IMR-90 (cell line): ENCODE results near the gene ZNF207. TPM values are rescaled to one million over a fixed set of nuclear protein-coding genes. Genes with fewer than 3 reads are reported as not detected.

Experiments used
- ATAC-seq: fragments of 200-7000 bp; cut with Tn5 transposase; 2 replicates; pipeline ENCODE4 v1.9.1; 2020; ENCODE audit warnings: low read depth, mild to moderate bottlenecking, moderate library complexity
- BruUV-seq: library from RNA; stranded (reverse); fragments of 400-500 nt; replicated peaks from 2 replicates; lab custom pipeline; 2021; lab: Mats Ljungman, UMichigan
- CTCF ChIA-PET: fragments of 300-600 bp; formaldehyde crosslinking; extraction: SDS; loops from one replicate; lab custom pipeline; 2021; ENCODE audit warnings: antibody characterized with exemption; lab: Yijun Ruan, JAX
- POLR2A ChIA-PET: fragments of 300-600 bp; sonication (Branson Sonifier 250); formaldehyde crosslinking; loops from one replicate; lab custom pipeline; 2022; ENCODE audit warnings: antibody characterized with exemption; ENCODE audit not compliant: unreplicated experiment; lab: Charles Lee
- DNase-seq: peaks from one replicate; pipeline ENCODE4 v3.0.0; 2013
- H2AFZ ChIP-seq: replicated peaks from 2 replicates; pipeline ENCODE3; 2013; ENCODE audit warnings: low read length, mild to moderate bottlenecking; ENCODE audit not compliant: poor library complexity
- H2AK5ac ChIP-seq: 2 replicates; pipeline ENCODE4 v1.6.1; 2013; ENCODE audit warnings: low read depth, low read length, inconsistent platforms
- H2AK9ac ChIP-seq: replicated peaks from 2 replicates; pipeline ENCODE3; 2013; ENCODE audit warnings: mild to moderate bottlenecking, low read depth, low read length, moderate library complexity; ENCODE audit not compliant: poor library complexity
- H2BK120ac ChIP-seq: 2 replicates; pipeline ENCODE4 v1.6.1; 2013; ENCODE audit warnings: low read depth, low read length, inconsistent platforms
- H2BK15ac ChIP-seq: 3 replicates; pipeline ENCODE4 v1.6.1; 2013; ENCODE audit warnings: low read depth, low read length, inconsistent platforms
- H2BK20ac ChIP-seq: 2 replicates; pipeline ENCODE4 v1.6.1; 2013; ENCODE audit warnings: low read depth, mild to moderate bottlenecking, inconsistent platforms, low read length, moderate library complexity
- H2BK5ac ChIP-seq: 2 replicates; pipeline ENCODE4 v1.6.1; 2013; ENCODE audit warnings: mild to moderate bottlenecking, low read depth, low read length, inconsistent platforms; ENCODE audit not compliant: poor library complexity, severe bottlenecking
- H3K14ac ChIP-seq: replicated peaks from 2 replicates; pipeline ENCODE4 v1.6.1; 2013; ENCODE audit warnings: low read depth, low read length, inconsistent platforms
- H3K18ac ChIP-seq: 2 replicates; pipeline ENCODE4 v1.6.1; 2013; ENCODE audit warnings: low read depth, low read length, control low read depth
- H3K23ac ChIP-seq: 2 replicates; pipeline ENCODE4 v1.6.1; 2013; ENCODE audit warnings: low read depth, low read length, inconsistent platforms
- H3K27ac ChIP-seq: 2 replicates; pipeline ENCODE4 v1.5.1; 2013; ENCODE audit warnings: mild to moderate bottlenecking, control low read depth, low read length; ENCODE audit not compliant: insufficient read depth
- H3K27me3 ChIP-seq: 2 replicates; pipeline ENCODE4 v1.6.1; 2013; ENCODE audit warnings: low read length; ENCODE audit not compliant: control insufficient read depth, insufficient read depth
- H3K36me3 ChIP-seq: 2 replicates; pipeline ENCODE4 v1.6.1; 2013; ENCODE audit warnings: low read length, mixed read lengths; ENCODE audit not compliant: control insufficient read depth, insufficient read depth
- H3K4ac ChIP-seq: 2 replicates; pipeline ENCODE4 v1.6.1; 2013; ENCODE audit warnings: low read depth, low read length, inconsistent platforms
- H3K4me1 ChIP-seq: 2 replicates; pipeline ENCODE4 v1.6.1; 2013; ENCODE audit warnings: low read length, mixed read lengths; ENCODE audit not compliant: control insufficient read depth, insufficient read depth
- H3K4me2 ChIP-seq: 2 replicates; pipeline ENCODE4 v1.6.1; 2013; ENCODE audit warnings: low read depth, mild to moderate bottlenecking, control low read depth, low read length, moderate library complexity
- H3K4me3 ChIP-seq: 2 replicates; pipeline ENCODE4 v1.5.1; 2013; ENCODE audit warnings: low read depth, mild to moderate bottlenecking, control low read depth, low read length, moderate library complexity; ENCODE audit not compliant: insufficient read depth
- H3K56ac ChIP-seq: 2 replicates; pipeline ENCODE4 v1.6.1; 2013; ENCODE audit warnings: low read length, inconsistent platforms; ENCODE audit not compliant: insufficient read depth; ENCODE audit errors: extremely low read depth
- H3K79me1 ChIP-seq, 2 experiments: 2 replicates each; pipeline ENCODE4 v1.6.1; 2013; ENCODE audit warnings: low read length in 2 of 2, inconsistent platforms in 1 of 2, low read depth in 1 of 2
- H3K9ac ChIP-seq: 2 replicates; pipeline ENCODE4 v1.6.1; 2013; ENCODE audit warnings: low read depth, low read length, control low read depth
- H3K9me1 ChIP-seq: 2 replicates; pipeline ENCODE4 v1.6.1; 2013; ENCODE audit warnings: low read length, inconsistent platforms; ENCODE audit not compliant: insufficient read depth
- H3K9me3 ChIP-seq: 2 replicates; pipeline ENCODE4 v1.6.1; 2013; ENCODE audit warnings: low read length; ENCODE audit not compliant: control insufficient read depth, insufficient read depth
- H4K20me1 ChIP-seq: 2 replicates; pipeline ENCODE4 v1.6.1; 2013; ENCODE audit warnings: low read length, inconsistent platforms; ENCODE audit not compliant: insufficient read depth
- H4K5ac ChIP-seq: 2 replicates; pipeline ENCODE4 v1.6.1; 2013; ENCODE audit warnings: mild to moderate bottlenecking, low read depth, low read length, control low read depth
- H4K8ac ChIP-seq, 2 experiments: 2 replicates each; pipeline ENCODE4 v1.6.1; 2013; ENCODE audit warnings: low read depth in 2 of 2, low read length in 2 of 2, control low read depth in 1 of 2, inconsistent platforms in 1 of 2
- H4K91ac ChIP-seq: 2 replicates; pipeline ENCODE4 v1.6.1; 2013; ENCODE audit warnings: low read depth, low read length, inconsistent platforms; ENCODE audit not compliant: insufficient read depth
- BHLHE40 ChIP-seq: fragments of 150-350 bp; IDR thresholded peaks from 2 replicates; pipeline ENCODE4 v1.6.1; 2016; ENCODE audit warnings: mild to moderate bottlenecking, low read depth, low read length
- FOS ChIP-seq: fragments of 150-350 bp; IDR thresholded peaks from 2 replicates; pipeline ENCODE4 v1.6.1; 2016; ENCODE audit warnings: low read depth, low read length
- MXI1 ChIP-seq: IDR thresholded peaks from 2 replicates; pipeline ENCODE4 v1.6.1; 2012; ENCODE audit warnings: low read depth, mild to moderate bottlenecking, low read length, moderate library complexity, borderline replicate concordance
- RAD21 ChIP-seq: IDR thresholded peaks from 2 replicates; pipeline ENCODE4 v1.6.1; 2012; ENCODE audit warnings: low read length, improper control_type of control experiment
- RFX5 ChIP-seq: IDR thresholded peaks from 2 replicates; pipeline ENCODE4 v1.8.0; 2012; ENCODE audit warnings: low read depth, mild to moderate bottlenecking, low read length, moderate library complexity
- WGBS, 2 experiments: methylation state at CpG; one replicate each; pipeline versions ENCODE4 v1.1.5 to v1.1.7; 2013; ENCODE audit warnings: missing lambda C conversion rate in 2 of 2; ENCODE audit not compliant: insufficient read length in 1 of 2; ENCODE audit errors: extremely low coverage in 2 of 2; 5-methylcytosine and 5-hydroxymethylcytosine counted together
- dilution Hi-C: fragments of 300-500 bp; cut with HindIII; formaldehyde crosslinking; loops from one replicate; pipeline ENCODE4 v1.14.3; 2018; ENCODE audit warnings: low sequenced_read_pairs; ENCODE audit not compliant: unreplicated experiment
- in situ Hi-C: fragments of 300-500 bp; cut with MboI; formaldehyde crosslinking; loops from 3 replicates; pipeline ENCODE4 v1.14.3; 2019; ENCODE audit warnings: low sequenced_read_pairs, inconsistent platforms, mixed read lengths
- intact Hi-C: fragments of 100-400 bp; cut with micrococcal nuclease; formaldehyde crosslinking; loops from 2 replicates; pipeline ENCODE4 v1.10.0; 2022
- polyA plus RNA-seq, 3 experiments: library from polyadenylated mRNA; depleted of rRNA; stranded (reverse); fragments of >200 nt; gene quantifications; 2 replicates each; pipeline ENCODE4 v1.2.3, GENCODE V29; 2012; ENCODE audit warnings: low replicate concordance in 1 of 3
- total RNA-seq: library from RNA; depleted of rRNA; stranded (reverse); fragments of >200 nt; gene quantifications from 2 replicates; pipeline ENCODE4 v1.2.3, GENCODE V29; 2012
- TF ChIP-seq, protein P1 (sequence below): fragments of 150-350 bp; IDR thresholded peaks from 2 replicates; pipeline ENCODE4 v1.6.1; 2017; ENCODE audit warnings: mild to moderate bottlenecking, antibody characterized with exemption, low read length, low read depth

The ZNF207 gene
- total and polyA plus RNA-seq, 2 of the 4 experiments (the other 2 are of a cell fraction), result 199 to 207 TPM

DNA sequence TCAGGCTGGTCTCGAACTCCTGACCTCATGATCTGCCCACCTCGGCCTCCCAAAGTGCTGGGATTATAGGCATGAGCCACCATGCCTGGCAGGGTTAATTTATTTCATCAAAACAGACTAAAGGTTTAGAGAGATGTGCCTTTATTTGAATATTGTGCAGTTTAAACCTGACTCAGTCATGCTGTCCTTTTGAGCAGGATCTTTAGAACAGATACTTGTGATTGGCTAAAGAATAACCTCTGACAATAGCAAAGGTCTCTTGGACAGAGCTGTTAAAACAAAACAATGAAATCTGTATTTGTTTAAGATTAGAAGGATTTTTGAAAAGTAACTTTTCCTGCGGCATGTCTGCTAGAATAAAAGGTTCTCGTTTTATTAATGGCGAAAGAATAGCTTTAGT is 36.0 kb downstream of the ZNF207 start:
- Histone ChIP-seq H2BK120ac (no peak overlapping the region), H4K8ac (no peak overlapping the region), H3K23ac (no peak overlapping the region), H4K91ac (no peak overlapping the region), H2AFZ (no peak overlapping the region), H3K9me1 (peaks cover 2% of the 10 kb centered on the region; the same call in 1 of the 2 replicates), H3K18ac (no peak overlapping the region), H3K4me3 (no peak overlapping the region), H4K5ac (no peak overlapping the region), H3K27me3 (no peaks in the 10 kb centered on the region), H3K79me1 (peaks cover 9 to 18% of the 10 kb centered on the region in 2 experiments; a peak in 3 of 4 replicates), H2AK9ac (no peak overlapping the region), H2AK5ac (no peak overlapping the region), H3K9ac (no peak overlapping the region), H2BK5ac (no peak overlapping the region), H2BK20ac (no peak overlapping the region), H3K56ac (no peak overlapping the region), H3K4ac (no peak overlapping the region), H3K36me3 (peaks cover 13% of the 10 kb centered on the region), H3K4me2 (no peak overlapping the region), H3K9me3 (no peaks in the 10 kb centered on the region), H3K4me1 (no peaks in the 10 kb centered on the region), H2BK15ac (no peak overlapping the region), H4K20me1 (peaks cover 4% of the 10 kb centered on the region; the same call in 1 of the 2 replicates), H3K14ac (no peak overlapping the region), H3K27ac (no peak overlapping the region)
- WGBS, 2 experiments, result 100% methylated on average over 3 of the region's 5 CpGs; no CpG with 5 or more reads in 1 of the 2 experiments
- in situ Hi-C loops, result no loop called here
- POLR2A ChIA-PET, result no interaction called here
- intact Hi-C loops, result no loop called here
- DNase-seq (no peak), ATAC-seq (no peak)
- TF ChIP-seq, protein P1, sequence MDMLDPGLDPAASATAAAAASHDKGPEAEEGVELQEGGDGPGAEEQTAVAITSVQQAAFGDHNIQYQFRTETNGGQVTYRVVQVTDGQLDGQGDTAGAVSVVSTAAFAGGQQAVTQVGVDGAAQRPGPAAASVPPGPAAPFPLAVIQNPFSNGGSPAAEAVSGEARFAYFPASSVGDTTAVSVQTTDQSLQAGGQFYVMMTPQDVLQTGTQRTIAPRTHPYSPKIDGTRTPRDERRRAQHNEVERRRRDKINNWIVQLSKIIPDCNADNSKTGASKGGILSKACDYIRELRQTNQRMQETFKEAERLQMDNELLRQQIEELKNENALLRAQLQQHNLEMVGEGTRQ, result no peak
- TF ChIP-seq FOS (no peak), MXI1 (no peak), BHLHE40 (no peak), RAD21 (no peak), RFX5 (no peak)
- CTCF ChIA-PET, result no interaction called here
- BruUV-seq, result no TSS peak
- dilution Hi-C loops, result no loop called here
